ENCODE measurements around the gene LMTK3. TPM values are rescaled to one million over a fixed set of nuclear protein-coding genes. Genes with fewer than 3 reads are reported as not detected.

The LMTK3 gene
- total RNA-seq, 1 experiment from 2014 or later: 10.6 TPM

GRCh38 chr19:48530770-48531169, 19.1 kb upstream of the LMTK3 start:
- TF ChIP-seq SIN3A (IDR thresholded peaks at IDR 0.05; ENCODE audit: borderline replicate concordance, insufficient read depth, low read depth, low read length) (no peak), REST (IDR thresholded peaks at IDR 0.05; ENCODE audit: insufficient read depth in 1 of 2, low read depth in 2 of 2, low read length in 1 of 2) (no peak), TCF7L2 (IDR thresholded peaks at IDR 0.05; ENCODE audit: low read depth, low read length) (no peak), POLR2AphosphoS5 (IDR thresholded peaks at IDR 0.05; ENCODE audit: low read depth, low read length) (no peak), CTCF (IDR thresholded peaks at IDR 0.05) (no peak)
- in situ Hi-C loops (cut with HindIII; ENCODE audit: low pct_unique_long_range_greater_than_20kb, low sequenced_read_pairs): no loop called here
- intact Hi-C loops (cut with micrococcal nuclease; ENCODE audit: unreplicated experiment): no loop called here
- H3K4me1 ChIP-seq (ENCODE audit: control insufficient read depth, insufficient read depth, low read length): peaks cover 4% of the 10 kb centered on the region
- ATAC-seq (no peak), DNase-seq (ENCODE audit: low read depth, low spot score) (no peak)
- H3K9me3 ChIP-seq (ENCODE audit: control insufficient read depth, insufficient read depth, low read depth, low read length): peaks cover 3% of the 10 kb centered on the region; the same call in 1 of the 2 replicates
- H3K4me3 ChIP-seq (ENCODE audit: low read depth in 2 of 2, low read length in 2 of 2): no peak overlapping the region
- BruUV-seq (replicated peaks): no TSS peak
- H3K27me3 ChIP-seq (ENCODE audit: control insufficient read depth, insufficient read depth, low read length): no peaks in the 10 kb centered on the region
- ChIA-PET CTCF (no interaction called here), POLR2A (interaction anchor here (0.6 kb wide), 1 partner anchor 37 kb away, joined by 3 read pairs; no protein-coding TSS in a partner anchor)
- H3K27ac ChIP-seq (ENCODE audit: low read length): no peak overlapping the region
- H3K36me3 ChIP-seq (ENCODE audit: control insufficient read depth, insufficient read depth, low read length): no peaks in the 10 kb centered on the region

- ATAC-seq (no peak), DNase-seq (ENCODE audit: low read depth, low spot score) (no peak)
- no peak for TF ChIP-seq SIN3A (IDR thresholded peaks at IDR 0.05; ENCODE audit: borderline replicate concordance, insufficient read depth, low read depth, low read length)
- TF ChIP-seq POLR2AphosphoS5 (IDR thresholded peaks at IDR 0.05; ENCODE audit: low read depth, low read length): no peak
- no peak for TF ChIP-seq TCF7L2 (IDR thresholded peaks at IDR 0.05; ENCODE audit: low read depth, low read length)
- TF ChIP-seq REST (IDR thresholded peaks at IDR 0.05; ENCODE audit: insufficient read depth in 1 of 2, low read depth in 2 of 2, low read length in 1 of 2): no peak
- TF ChIP-seq CTCF (IDR thresholded peaks at IDR 0.05): no peak
- H3K27ac ChIP-seq (ENCODE audit: low read length): peak overlapping the region; percentile 17; the same call in 1 of the 2 replicates
- in situ Hi-C loops (cut with HindIII; ENCODE audit: low pct_unique_long_range_greater_than_20kb, low sequenced_read_pairs) (no loop called here), intact Hi-C loops (cut with micrococcal nuclease; ENCODE audit: unreplicated experiment) (no loop called here)
- H3K4me3 ChIP-seq (ENCODE audit: low read depth in 2 of 2, low read length in 2 of 2): no peak overlapping the region
- ChIA-PET POLR2A (interaction anchor here (0.6 kb wide), 1 partner anchor 37 kb away, joined by 3 read pairs; no protein-coding TSS in a partner anchor), CTCF (no interaction called here)
- BruUV-seq (replicated peaks): no TSS peak
- H3K4me1 ChIP-seq (ENCODE audit: control insufficient read depth, insufficient read depth, low read length): peaks cover 4% of the 10 kb centered on the region
- H3K27me3 ChIP-seq (ENCODE audit: control insufficient read depth, insufficient read depth, low read length): no peaks in the 10 kb centered on the region
- no peaks in the 10 kb centered on the region for H3K36me3 ChIP-seq (ENCODE audit: control insufficient read depth, insufficient read depth, low read length)
- peaks cover 3% of the 10 kb centered on the region; the same call in 1 of the 2 replicates for H3K9me3 ChIP-seq (ENCODE audit: control insufficient read depth, insufficient read depth, low read depth, low read length)
Observed at GRCh38 chr19:48530066-48530720, 18.6 kb upstream of the LMTK3 start.
